NCI-H226 (cell line): ENCODE measurements around the gene GPT2.

ENCODE experiments used
- DNase-seq: peaks from one replicate; pipeline ENCODE4 v3.0.0-alpha.2; 2015

Gene GPT2

GRCh38 chr16:46973207-46973995 is 89.2 kb downstream of the GPT2 start, which contains the start of gene DNAJA2:
Gene DNAJA2 (minus strand): TSS chr16:46973674. CDS start chr16:46973572, 102 bp downstream.
- peak; percentile 79 for DNase-seq

- no peak for DNase-seq
Measured at GRCh38 chr16:46973996-46974324, 89.8 kb downstream of the GPT2 start.

GRCh38 chr16:46974352-46974751 is 90.2 kb downstream of the GPT2 start:
- no peak for DNase-seq

GRCh38 chr16:46975165-46975564 is 91.0 kb downstream of the GPT2 start:
- DNase-seq = no peak

GRCh38 chr16:46975908-46976470 is 91.8 kb downstream of the GPT2 start:
- no peak for DNase-seq

GRCh38 chr16:46976550-46976949 is 92.4 kb downstream of the GPT2 start:
- DNase-seq = no peak
